HG02763 (cell line): Measurements from ENCODE around the gene UGGT2.
"Not testable (repeated sequence)": the region's sequence is repeated elsewhere in the genome, so short reads cannot be mapped to it uniquely, and the experiment has no call there.

Experiments
- ATAC-seq: cut with Tn5 transposase; IDR thresholded peaks from one replicate; pipeline ENCODE4 v1.9.1; 2021; ENCODE audit warnings: mild to moderate bottlenecking, moderate library complexity; ENCODE audit not compliant: unreplicated experiment

The UGGT2 gene

GRCh38 chr13:95809429-95809828, 243.8 kb downstream of the UGGT2 start:
- no peak for ATAC-seq

- ATAC-seq, result no peak
These were observed 247.3 kb downstream of the UGGT2 start for GRCh38 chr13:95805921-95806320.

- no peak for ATAC-seq
These were observed 251.4 kb downstream of the UGGT2 start for GRCh38 chr13:95801825-95802224.

GRCh38 chr13:95800436-95800835, 252.8 kb downstream of the UGGT2 start:
- ATAC-seq, result no peak

- no peak for ATAC-seq
These were observed 256.2 kb downstream of the UGGT2 start for GRCh38 chr13:95797016-95797415.

- no peak for ATAC-seq
These were observed 259.4 kb downstream of the UGGT2 start for GRCh38 chr13:95793781-95794180.

- no peak for ATAC-seq
These were observed 260.1 kb downstream of the UGGT2 start for GRCh38 chr13:95793018-95793555.

- no peak for ATAC-seq
These were observed 262.0 kb downstream of the UGGT2 start for GRCh38 chr13:95791084-95791722.

GRCh38 chr13:95789315-95789714, 263.9 kb downstream of the UGGT2 start:
- ATAC-seq, result not testable (repeated sequence)

- ATAC-seq, result no peak
These were observed 265.1 kb downstream of the UGGT2 start for GRCh38 chr13:95788100-95788463.

GRCh38 chr13:95787356-95788099, 265.7 kb downstream of the UGGT2 start:
- ATAC-seq, result no peak

- ATAC-seq, result no peak
These were observed 268.3 kb downstream of the UGGT2 start for GRCh38 chr13:95784900-95785290.

GRCh38 chr13:95784161-95784899, 268.9 kb downstream of the UGGT2 start:
- ATAC-seq, result no peak

- no peak for ATAC-seq
These were observed 269.5 kb downstream of the UGGT2 start for GRCh38 chr13:95783747-95784146.

GRCh38 chr13:95781940-95782339, 271.3 kb downstream of the UGGT2 start:
- ATAC-seq, result not testable (repeated sequence)

- ATAC-seq, result no peak
These were observed 272.2 kb downstream of the UGGT2 start for GRCh38 chr13:95781016-95781415.

GRCh38 chr13:95779522-95779921, 273.7 kb downstream of the UGGT2 start:
- no peak for ATAC-seq

GRCh38 chr13:95771905-95772304, 281.3 kb downstream of the UGGT2 start:
- no peak for ATAC-seq

GRCh38 chr13:95763601-95764000, 289.6 kb downstream of the UGGT2 start:
- ATAC-seq, result no peak

- ATAC-seq, result not testable (repeated sequence)
These were observed 290.6 kb downstream of the UGGT2 start for GRCh38 chr13:95762626-95763025.

GRCh38 chr13:95756072-95756471, 297.1 kb downstream of the UGGT2 start:
- ATAC-seq, result no peak

GRCh38 chr13:95754069-95754468, 299.1 kb downstream of the UGGT2 start:
- ATAC-seq, result no peak
